Neural progenitor cell (in vitro differentiated cells): ENCODE data around the gene ALLC. TPM values are rescaled to one million over a fixed set of nuclear protein-coding genes. Genes with fewer than 3 reads are reported as not detected.
A peak's percentile ranks its signal among the peaks of the same experiment; 100 is the strongest.

Source experiments
- DNase-seq: peaks from one replicate; pipeline ENCODE4 v3.0.0-alpha.2; 2016; ENCODE audit warnings: low spot score
- H2AFZ ChIP-seq: fragments of 200-600 bp; sonication (generic); replicated peaks from 2 replicates; pipeline ENCODE4 v1.6.1; 2016; ENCODE audit warnings: antibody characterized with exemption
- H3F3A ChIP-seq: fragments of 200-600 bp; sonication (generic); 2 replicates; pipeline ENCODE4 v1.6.1; 2016; ENCODE audit warnings: antibody characterized with exemption, low read depth
- H3K27ac ChIP-seq: fragments of 200-600 bp; sonication (generic); 2 replicates; pipeline ENCODE4 v1.5.1; 2016; ENCODE audit warnings: mild to moderate bottlenecking
- H3K27me3 ChIP-seq: fragments of 200-600 bp; sonication (generic); 2 replicates; pipeline ENCODE4 v1.6.1; 2016; ENCODE audit warnings: mild to moderate bottlenecking, moderate library complexity
- H3K36me3 ChIP-seq: fragments of 200-600 bp; sonication (generic); 2 replicates; pipeline ENCODE4 v1.5.1; 2016
- H3K4me1 ChIP-seq: fragments of 200-600 bp; sonication (generic); 2 replicates; pipeline ENCODE4 v1.6.1; 2016; ENCODE audit warnings: mixed run types
- H3K4me2 ChIP-seq: fragments of 200-600 bp; sonication (generic); 2 replicates; pipeline ENCODE4 v1.6.1; 2016
- H3K4me3 ChIP-seq: fragments of 200-600 bp; sonication (generic); 2 replicates; pipeline ENCODE4 v1.5.1; 2016
- H3K79me2 ChIP-seq: fragments of 200-600 bp; sonication (generic); 2 replicates; pipeline ENCODE4 v1.6.1; 2016; ENCODE audit warnings: low read depth
- H3K9ac ChIP-seq: fragments of 200-600 bp; sonication (generic); 2 replicates; pipeline ENCODE4 v1.6.1; 2016
- H3K9me3 ChIP-seq: fragments of 200-600 bp; sonication (generic); 2 replicates; pipeline ENCODE4 v1.5.1; 2016; ENCODE audit warnings: low read depth
- H4K20me1 ChIP-seq: fragments of 200-600 bp; sonication (generic); 2 replicates; pipeline ENCODE4 v1.6.1; 2016; ENCODE audit warnings: low read depth
- H3K27ac Mint-ChIP-seq: 3 replicates; pipeline ENCODE4 v1.8.0; 2021; ENCODE audit warnings: mixed read lengths
- H3K27me3 Mint-ChIP-seq: 2 replicates; pipeline ENCODE4 v1.8.0; 2022; ENCODE audit warnings: low read depth, mild to moderate bottlenecking, inconsistent platforms, moderate library complexity, mixed read lengths; ENCODE audit not compliant: insufficient read depth
- H3K36me3 Mint-ChIP-seq: 3 replicates; pipeline ENCODE4 v1.8.0; 2021; ENCODE audit warnings: mixed read lengths
- H3K4me1 Mint-ChIP-seq: 3 replicates; pipeline ENCODE4 v1.8.0; 2021; ENCODE audit warnings: mixed read lengths
- H3K4me3 Mint-ChIP-seq: 3 replicates; pipeline ENCODE4 v1.8.0; 2021; ENCODE audit warnings: mild to moderate bottlenecking, moderate library complexity, mixed read lengths
- H3K9me3 Mint-ChIP-seq: 3 replicates; pipeline ENCODE4 v1.8.0; 2020; ENCODE audit warnings: mixed read lengths
- CTCF ChIP-seq: fragments of 200-600 bp; sonication (generic); IDR thresholded peaks from 2 replicates; pipeline ENCODE4 v1.5.1; 2017; ENCODE audit warnings: antibody characterized with exemption, mild to moderate bottlenecking
- EZH2 ChIP-seq: fragments of 200-600 bp; sonication (generic); IDR thresholded peaks from 2 replicates; pipeline ENCODE4 v1.6.1; 2017; ENCODE audit warnings: antibody characterized with exemption, mild to moderate bottlenecking, moderate library complexity
- EZH2phosphoT487 ChIP-seq: fragments of 200-600 bp; sonication (generic); IDR thresholded peaks from 2 replicates; pipeline ENCODE4 v1.6.1; 2017; ENCODE audit warnings: antibody characterized with exemption
- total RNA-seq: library from RNA; depleted of rRNA; stranded (reverse); fragments of >200 nt; gene quantifications from 2 replicates; pipeline ENCODE4 v1.2.3, GENCODE V29; 2015; ENCODE audit warnings: low replicate concordance

The ALLC gene
- total RNA-seq, 1 donor from 2014 or later = not detected

- H2AFZ ChIP-seq = no peak overlapping the region
- H3K36me3 ChIP-seq = no peaks in the 10 kb centered on the region
- H3K4me3 Mint-ChIP-seq = no peak overlapping the region
- no peaks in the 10 kb centered on the region for H3K4me1 ChIP-seq
- DNase-seq = no peak
- no peaks in the 10 kb centered on the region for H3F3A ChIP-seq
- peaks cover 6% of the 10 kb centered on the region for H3K9me3 Mint-ChIP-seq
- no peaks in the 10 kb centered on the region for H3K36me3 Mint-ChIP-seq
- H3K9me3 ChIP-seq = no peaks in the 10 kb centered on the region
- H3K27me3 Mint-ChIP-seq = peaks cover 12% of the 10 kb centered on the region
- H3K27ac Mint-ChIP-seq = peak overlapping the region; percentile 38
- H3K9ac ChIP-seq = no peak overlapping the region
- no peaks in the 10 kb centered on the region for H4K20me1 ChIP-seq
- no peak overlapping the region for H3K4me2 ChIP-seq
- H3K79me2 ChIP-seq = no peaks in the 10 kb centered on the region
- H3K27ac ChIP-seq = no peak overlapping the region
- H3K27me3 ChIP-seq = no peaks in the 10 kb centered on the region
- H3K4me3 ChIP-seq = no peak overlapping the region
- TF ChIP-seq EZH2 (no peak), CTCF (no peak), EZH2phosphoT487 (no peak)
- peaks cover 13% of the 10 kb centered on the region for H3K4me1 Mint-ChIP-seq
Observed at GRCh38 chr2:3667151-3667631, 9.2 kb downstream of the ALLC start.

DNA sequence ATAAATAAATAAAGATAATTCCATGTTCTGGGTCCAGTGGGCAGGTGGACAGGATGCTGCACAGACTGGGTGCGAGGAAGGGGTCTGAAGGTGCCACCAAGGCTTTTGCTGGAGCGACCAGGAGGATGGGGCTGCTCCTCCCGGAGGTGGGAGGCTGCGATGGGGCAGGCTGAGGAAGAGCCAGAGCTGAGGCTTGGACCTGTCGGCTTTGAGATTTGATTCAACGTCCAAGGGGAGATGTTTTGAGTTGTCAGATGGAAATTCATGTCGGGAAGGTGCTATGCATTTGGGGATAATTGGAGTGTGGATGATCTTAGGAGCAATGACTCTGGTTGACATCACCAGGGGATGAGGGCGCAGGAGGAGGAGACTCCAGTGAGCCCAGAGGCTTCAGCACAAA, 11.7 kb downstream of the ALLC start:
- H3K9me3 Mint-ChIP-seq = peaks cover 8% of the 10 kb centered on the region
- DNase-seq = no peak
- no peaks in the 10 kb centered on the region for H4K20me1 ChIP-seq

DNA sequence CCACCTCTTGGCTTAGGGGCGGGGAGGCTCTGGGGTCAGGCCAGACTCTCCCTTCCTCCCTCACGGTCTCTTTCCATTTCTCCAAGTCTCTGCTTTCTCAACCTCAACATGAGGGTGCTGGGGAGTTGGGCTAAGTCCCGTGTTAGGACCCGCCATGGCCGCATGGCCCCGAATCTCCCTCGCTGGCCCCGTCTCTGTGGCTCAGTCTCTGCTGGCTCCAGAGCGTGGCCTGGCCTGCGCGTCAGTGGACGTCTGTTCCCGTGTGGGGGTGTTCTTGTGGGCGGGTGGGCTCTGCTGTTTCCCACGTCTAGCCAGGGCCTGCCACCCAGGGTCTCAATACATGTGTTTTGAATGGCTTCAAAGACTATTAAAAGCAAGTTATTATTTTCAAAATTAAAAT, 12.4 kb downstream of the ALLC start:
- H4K20me1 ChIP-seq = no peaks in the 10 kb centered on the region
- Mint-ChIP-seq H3K27ac (no peak overlapping the region), H3K4me3 (no peak overlapping the region), H3K9me3 (peaks cover 8% of the 10 kb centered on the region), H3K36me3 (no peaks in the 10 kb centered on the region), H3K27me3 (peaks cover 12% of the 10 kb centered on the region), H3K4me1 (peaks cover 13% of the 10 kb centered on the region)
- TF ChIP-seq EZH2 (no peak), CTCF (no peak), EZH2phosphoT487 (no peak)
- H3K4me2 ChIP-seq = no peak overlapping the region
- H3K4me1 ChIP-seq = no peaks in the 10 kb centered on the region
- no peaks in the 10 kb centered on the region for H3F3A ChIP-seq
- no peak overlapping the region for H3K4me3 ChIP-seq
- DNase-seq = no peak
- H3K9me3 ChIP-seq = no peaks in the 10 kb centered on the region
- H3K36me3 ChIP-seq = no peaks in the 10 kb centered on the region
- H3K79me2 ChIP-seq = no peaks in the 10 kb centered on the region
- H3K27ac ChIP-seq = no peak overlapping the region
- H3K27me3 ChIP-seq = no peaks in the 10 kb centered on the region
- no peak overlapping the region for H3K9ac ChIP-seq
- no peak overlapping the region for H2AFZ ChIP-seq

More for the DNA sequence above, 11.7 kb downstream of the ALLC start:
- Histone ChIP-seq H3K36me3 (no peaks in the 10 kb centered on the region), H2AFZ (no peak overlapping the region), H3K9me3 (no peaks in the 10 kb centered on the region), H3K27me3 (no peaks in the 10 kb centered on the region), H3K27ac (no peak overlapping the region), H3K79me2 (no peaks in the 10 kb centered on the region), H3K4me2 (no peak overlapping the region), H3K9ac (no peak overlapping the region), H3F3A (no peaks in the 10 kb centered on the region), H3K4me1 (no peaks in the 10 kb centered on the region), H3K4me3 (no peak overlapping the region)
- no peak for TF ChIP-seq EZH2
- no peak for TF ChIP-seq CTCF
- TF ChIP-seq EZH2phosphoT487 = no peak
- no peaks in the 10 kb centered on the region for H3K36me3 Mint-ChIP-seq
- no peak overlapping the region for H3K27ac Mint-ChIP-seq
- no peak overlapping the region for H3K4me3 Mint-ChIP-seq
- H3K4me1 Mint-ChIP-seq = peaks cover 13% of the 10 kb centered on the region
- H3K27me3 Mint-ChIP-seq = peaks cover 12% of the 10 kb centered on the region
